Stimulated activated CD4-positive, alpha-beta T cell treated with anti-CD3 and anti-CD28 coated beads, Interleukin-12 subunit alpha, Interleukin-12 subunit beta, amount 100 ng/mL, for 24 hours (primary cell): ENCODE data around the gene CDKAL1.
"Not testable (repeated sequence)": the region's sequence is repeated elsewhere in the genome, so short reads cannot be mapped to it uniquely, and the experiment has no call there.

Experiments used
- DNase-seq, 2 experiments: peaks; one replicate each; pipeline ENCODE4 v3.0.0-alpha.2; 2020; ENCODE audit warnings: low read depth in 2 of 2

CDKAL1 gene

DNA sequence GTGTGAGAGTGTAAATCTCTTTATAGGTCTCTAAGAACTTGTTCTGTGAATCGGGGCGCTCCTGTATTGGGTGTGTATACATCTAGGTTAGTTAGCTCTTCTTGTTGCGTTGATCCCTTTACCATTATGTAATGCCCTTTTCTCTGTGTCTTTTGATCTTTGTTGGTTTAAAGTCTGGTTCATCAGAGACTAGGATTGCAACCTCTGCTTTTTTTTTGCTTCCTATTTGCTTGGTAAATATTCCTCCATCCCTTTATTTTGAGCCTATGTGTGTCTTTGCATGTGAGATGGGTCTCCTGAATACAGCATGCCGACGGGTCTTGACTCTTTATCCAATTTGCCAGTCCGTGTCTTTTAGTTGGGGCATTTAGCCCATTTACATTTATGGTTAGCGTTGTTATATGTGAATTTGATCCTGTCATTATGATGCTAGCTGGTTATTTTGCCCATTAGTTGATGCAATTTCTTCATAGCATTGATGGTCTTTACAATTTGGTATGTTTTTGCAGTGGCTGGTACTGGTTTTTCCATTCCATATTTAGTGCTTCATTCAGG lies 60.1 kb downstream of the CDKAL1 start:
- not testable (repeated sequence) for DNase-seq

DNA sequence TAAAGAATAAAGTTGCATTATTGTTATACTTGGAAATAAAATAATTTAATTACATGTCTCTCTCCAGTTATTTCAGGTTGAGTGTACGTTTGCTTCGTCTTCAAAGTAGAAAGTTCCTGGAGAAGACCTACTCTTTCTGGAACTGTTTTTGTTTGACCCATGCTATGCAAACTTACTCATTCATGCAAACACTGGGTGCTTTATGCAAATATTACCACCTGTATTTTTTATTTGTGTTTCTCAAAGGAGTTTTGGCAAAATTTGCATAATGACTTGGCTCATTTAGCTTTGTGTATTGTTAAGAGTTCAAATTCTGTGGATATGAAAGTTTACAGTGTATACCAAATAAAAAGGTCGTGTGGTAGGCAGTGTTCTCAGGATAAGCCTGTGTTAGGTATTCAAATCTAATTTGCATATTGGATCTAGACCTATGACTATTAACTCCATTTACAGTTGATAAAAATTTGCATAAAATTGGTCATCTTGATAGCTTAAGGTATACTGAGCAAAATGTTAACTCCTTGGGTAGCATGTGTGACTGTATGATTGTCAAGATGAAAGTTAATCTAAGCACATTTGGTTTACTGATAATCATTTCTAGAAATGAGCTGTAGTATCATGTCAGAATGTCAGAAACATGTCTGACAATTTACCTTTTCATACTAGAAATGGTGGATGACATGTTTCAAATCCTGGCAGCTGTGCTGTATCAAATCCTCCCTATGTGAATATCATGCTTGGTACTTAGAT lies 65.2 kb downstream of the CDKAL1 start:
- DNase-seq, result no peak

DNA sequence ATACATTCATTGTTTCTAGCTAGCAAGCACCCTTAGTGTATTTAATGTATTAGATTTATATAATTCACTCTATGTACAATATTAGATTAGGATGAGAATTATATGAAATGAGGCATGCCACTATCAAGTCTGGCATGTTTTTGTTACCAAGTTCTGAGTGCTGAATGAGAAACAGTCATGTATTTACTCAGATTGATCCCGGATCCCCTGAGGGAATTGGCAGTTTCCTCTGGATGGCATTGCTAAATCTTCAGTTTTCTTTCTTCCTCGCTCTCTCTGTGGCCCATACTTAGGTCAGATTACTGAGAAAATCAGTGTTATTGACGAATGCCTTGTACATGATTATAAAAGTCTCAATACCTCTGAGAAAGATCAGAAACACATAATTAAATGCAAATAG lies 66.6 kb downstream of the CDKAL1 start:
- DNase-seq, result no peak

DNA sequence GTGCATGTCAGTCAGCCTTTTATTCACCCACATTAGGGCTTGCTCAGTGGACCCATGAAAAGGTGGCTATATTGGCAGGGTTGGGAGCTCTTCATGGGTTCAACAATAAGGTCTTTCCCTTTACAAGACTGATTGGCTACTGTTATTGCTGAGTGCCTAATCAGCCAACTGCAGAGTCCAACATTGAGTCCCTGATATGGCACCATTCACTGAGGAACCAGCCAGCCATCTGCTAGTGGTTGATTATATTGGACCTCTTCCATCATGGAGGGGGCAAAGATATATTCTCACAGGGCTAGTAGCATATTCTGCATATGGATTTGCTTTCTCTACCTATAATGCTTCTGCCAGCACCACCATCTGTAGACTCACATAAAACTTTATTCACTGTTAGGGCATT lies 69.9 kb downstream of the CDKAL1 start:
- no peak for DNase-seq

DNA sequence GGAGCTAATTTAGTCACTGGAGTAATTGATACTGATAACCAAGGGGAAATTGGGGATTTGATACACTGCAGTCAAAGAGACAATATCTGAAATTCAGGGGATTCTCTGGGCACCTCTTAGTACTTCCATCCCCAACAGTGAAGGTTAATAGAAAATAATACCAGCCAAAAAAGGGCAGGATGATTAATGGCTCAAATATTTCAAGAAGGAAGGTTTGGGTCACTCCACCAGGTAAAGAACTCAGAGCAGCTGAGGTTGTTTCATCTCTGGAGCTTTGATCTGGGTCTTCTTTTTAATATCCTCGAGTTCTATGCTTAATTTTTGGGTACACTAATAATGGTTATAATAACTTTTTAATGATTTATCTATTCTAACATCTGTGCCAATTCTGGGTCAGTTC lies 70.8 kb downstream of the CDKAL1 start:
- no peak for DNase-seq

DNA sequence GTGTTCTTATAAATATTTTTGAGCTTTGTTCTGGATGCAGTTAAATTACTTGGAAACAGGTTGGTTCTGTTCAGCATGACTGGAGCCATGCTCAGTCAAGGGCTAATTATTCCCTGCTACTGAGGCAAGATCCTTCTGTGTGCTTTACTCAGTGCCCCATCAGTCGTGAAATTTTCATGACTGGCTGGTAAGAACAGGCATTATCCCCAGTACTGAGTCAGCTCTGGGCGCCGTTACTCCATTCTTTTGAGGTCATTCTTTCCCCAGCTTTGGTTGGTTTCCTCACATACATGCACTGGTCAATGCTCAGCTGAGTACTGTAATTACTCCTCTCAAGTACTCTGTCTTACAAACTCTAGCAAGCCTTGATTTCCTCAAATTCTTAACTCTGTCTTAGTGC lies 71.3 kb downstream of the CDKAL1 start:
- no peak for DNase-seq

DNA sequence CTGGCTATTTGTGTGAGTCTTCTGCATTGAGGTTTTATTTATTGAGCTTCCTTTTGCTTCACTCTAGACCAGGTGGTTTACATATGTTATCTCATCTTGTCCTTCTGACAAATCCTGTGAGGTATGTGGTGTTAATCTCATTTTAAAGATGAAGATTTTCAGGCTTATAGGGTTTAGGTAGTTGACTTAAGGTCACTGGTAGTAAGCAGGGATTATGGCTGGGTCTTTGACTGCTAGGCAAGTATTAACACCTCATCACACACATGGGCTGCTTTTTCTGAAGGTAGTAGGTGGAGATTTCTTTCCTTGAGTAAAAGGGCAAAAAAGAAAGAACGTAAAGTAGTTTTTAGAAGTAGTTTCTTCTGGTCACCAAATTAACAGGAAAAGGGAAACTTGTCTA lies 72.6 kb downstream of the CDKAL1 start:
- no peak for DNase-seq

DNA sequence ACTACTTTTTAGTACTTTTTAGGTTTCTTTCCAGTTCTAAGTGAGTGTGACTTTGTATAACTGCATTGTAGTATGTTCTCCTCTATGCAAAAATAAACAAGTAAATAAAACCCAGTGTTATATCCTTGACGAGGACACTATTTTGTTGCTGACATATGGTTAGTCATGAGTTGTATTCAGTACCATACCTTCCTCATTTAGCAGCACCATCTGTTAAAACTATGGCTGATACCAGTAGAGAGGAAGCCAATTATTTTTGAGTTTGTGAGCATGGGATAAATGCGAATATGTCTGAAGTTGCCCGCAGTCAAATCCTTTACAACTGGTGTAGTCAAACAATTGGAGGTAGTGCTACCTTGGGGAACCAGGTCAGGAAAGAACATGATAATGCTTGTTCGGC lies 74.1 kb downstream of the CDKAL1 start:
- no peak for DNase-seq

DNA sequence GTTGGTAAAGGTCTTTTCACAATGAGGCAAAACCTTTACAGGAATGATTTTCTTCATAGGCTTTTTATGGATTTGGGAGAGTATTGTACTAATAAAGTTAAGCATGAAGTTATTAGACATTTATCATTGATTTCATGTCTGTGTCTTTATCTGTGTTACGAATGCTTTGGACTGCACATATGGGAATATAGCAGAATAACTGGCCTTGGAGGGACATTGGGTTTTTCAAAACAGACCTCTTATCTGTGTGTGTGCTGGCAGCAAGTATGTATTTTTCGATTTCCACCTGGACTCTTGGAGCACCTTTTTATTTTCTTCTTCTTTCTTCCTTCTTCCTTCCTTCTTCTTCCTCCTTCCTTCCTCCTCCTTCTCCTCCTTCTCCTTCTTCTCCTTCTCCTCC lies 74.6 kb downstream of the CDKAL1 start:
- no peak for DNase-seq

DNA sequence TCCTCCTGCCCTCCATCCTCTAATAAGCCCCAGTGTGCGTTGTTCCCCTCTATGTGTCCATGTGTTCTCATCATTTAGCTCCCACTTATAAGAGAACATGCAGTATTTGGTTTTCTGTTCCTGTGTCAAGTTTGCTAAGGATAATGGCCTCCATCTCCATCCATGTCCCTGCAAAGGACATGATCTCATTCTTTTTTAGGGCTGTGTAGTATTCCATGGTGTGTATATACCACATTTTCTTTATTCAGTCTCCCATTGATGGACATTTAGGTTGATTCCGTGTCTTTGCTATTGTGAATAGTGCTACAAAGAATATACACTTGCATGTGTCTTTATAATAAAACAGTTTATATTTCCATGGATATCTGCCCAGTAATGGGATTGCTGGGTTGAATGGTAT lies 75.7 kb downstream of the CDKAL1 start:
- DNase-seq, result not testable (repeated sequence)

DNA sequence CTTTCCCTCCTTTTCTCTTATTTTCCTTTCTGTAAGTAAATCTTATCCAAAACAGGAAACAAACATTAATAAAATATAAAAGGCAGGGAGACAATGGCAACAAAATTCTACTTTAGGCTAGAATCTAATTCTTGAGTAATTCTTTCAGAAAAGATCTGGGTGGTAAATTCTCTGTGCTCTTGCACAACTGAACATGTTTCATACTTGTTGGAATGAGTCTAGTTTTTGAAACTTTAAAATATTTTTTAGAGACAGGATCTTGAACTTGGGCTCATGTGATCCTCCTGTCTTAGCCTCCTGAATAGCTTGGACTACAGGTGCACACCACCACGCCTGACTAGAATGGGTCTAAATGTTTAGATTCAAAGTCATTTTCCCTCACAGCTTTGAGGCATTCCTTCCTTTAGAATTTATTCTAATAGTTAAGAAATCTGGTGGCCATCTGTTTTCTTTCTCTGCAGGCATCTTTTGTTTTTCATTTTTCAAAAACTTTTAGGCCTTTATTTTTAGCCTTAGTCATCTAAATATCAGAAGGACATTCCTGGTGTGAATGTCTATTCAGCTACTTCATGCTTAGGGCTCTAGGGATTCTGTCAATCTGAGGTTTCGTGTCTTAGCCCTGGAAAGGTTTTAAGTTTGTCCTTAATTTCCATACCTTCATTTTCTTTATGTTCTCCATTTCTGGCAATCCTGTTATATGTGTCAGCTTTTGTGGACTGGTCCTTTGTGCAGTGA lies 76.5 kb downstream of the CDKAL1 start:
- DNase-seq, result no peak

DNA sequence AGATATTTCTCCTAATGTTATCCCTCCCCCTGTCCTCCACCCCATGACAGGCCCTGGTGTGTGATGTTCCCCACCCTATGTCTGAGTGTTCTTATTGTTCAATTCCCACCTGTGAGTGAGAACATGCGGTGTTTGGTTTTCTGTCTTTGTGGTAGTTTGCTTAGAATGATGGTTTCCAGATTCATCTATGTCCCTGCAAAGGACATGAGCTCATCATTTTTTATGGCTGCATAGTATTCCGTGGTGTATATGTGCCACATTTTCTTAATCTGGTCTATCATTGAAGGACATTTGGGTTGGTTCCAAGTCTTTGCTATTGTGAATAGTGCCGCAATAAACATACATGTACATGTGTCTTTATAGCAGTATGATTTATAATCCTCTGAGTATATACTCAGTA lies 83.3 kb downstream of the CDKAL1 start:
- DNase-seq, result not testable (repeated sequence)

DNA sequence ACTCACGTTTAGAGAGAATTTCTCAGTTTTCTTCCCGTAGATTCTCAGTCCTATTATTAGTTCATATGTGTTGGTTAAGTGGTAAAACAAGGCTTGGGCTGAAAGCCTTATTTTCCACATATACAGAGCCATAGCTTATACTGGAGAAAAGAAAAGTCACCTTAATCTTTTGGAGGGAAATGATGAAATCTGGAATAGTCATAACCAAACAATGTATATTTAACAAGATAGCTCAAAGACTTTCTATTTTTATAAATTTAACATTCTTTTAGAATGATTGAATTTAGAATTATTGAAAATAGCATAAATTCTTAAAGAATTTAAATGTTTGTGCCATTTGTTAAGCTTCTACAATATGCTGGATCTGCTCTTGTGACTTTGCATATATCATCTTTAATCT lies 85.8 kb downstream of the CDKAL1 start:
- DNase-seq, result no peak

DNA sequence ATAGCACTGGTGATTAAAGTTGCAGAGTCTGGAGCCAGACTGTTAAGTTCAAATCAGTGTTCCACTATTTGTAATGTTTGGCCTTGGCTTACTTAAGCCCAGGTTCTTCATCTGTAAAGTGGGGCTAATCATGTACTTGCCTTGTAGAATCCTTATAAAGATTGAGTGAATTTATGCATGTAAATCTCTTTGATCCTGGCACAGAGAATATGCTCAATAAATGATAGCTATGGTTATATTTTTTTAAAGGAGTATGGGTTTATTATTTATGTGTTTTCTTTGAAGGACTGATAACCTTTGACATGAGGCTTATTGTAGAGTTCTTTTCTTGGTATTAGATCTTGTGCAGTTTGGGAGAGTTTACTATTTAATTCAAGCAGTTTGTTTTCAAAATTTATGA lies 89.5 kb downstream of the CDKAL1 start:
- no peak for DNase-seq

DNA sequence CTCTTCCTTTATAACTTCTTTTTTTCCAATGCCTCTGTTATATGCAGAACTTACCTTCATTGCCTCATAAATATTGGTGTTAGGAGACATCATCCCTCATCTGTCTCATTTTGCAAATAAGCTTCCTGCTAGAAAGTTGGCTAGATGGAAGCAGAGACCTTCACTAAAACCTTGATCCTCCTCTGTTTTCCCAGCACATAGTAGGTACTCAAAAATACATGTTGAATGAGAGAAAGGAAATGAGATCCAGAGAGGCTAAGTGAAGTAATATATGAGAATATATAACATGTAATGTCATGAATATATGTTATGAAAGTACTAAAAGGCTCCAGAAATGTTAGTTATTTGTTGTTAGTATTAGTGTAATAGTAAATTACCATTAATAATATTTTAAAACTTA lies 91.9 kb downstream of the CDKAL1 start:
- no peak for DNase-seq

DNA sequence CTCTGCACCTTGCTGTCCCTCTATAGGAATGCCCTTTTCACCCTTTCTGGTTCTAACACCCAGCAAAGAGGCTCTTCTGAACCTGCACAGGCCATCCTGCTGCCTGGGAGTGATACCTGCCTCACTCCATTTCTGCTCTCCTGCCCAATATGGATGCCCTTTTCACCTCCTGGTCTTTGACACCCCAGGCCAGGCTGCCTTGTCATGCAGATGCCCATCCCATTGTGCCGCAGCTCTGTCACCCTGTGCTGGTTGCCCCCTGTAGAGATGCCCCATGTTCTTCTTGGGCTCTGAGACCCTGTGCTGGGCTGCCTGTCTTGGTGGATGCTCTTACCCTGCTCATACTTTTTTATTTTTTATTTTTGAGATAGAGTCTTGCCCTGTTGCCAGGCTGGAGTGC lies 95.3 kb downstream of the CDKAL1 start:
- DNase-seq, result no peak

DNA sequence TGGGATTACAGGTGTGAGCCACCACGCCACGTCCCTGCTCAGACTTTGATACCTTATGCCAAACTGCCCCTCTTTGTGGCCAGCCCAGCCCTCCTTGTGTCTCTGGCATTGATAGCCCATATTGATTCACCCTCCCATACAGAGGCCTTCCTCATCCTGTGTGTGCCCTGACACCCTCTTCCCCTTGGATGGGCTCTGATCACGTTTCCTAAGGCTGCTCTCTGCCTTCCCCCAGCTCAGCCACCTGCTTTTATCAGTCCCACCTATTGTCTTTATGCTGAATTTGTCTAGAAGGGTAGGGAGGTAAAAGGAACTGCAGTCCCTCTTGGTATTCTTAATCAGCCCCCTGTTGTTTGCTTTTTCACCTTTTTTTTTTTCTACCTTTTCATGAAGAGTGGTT lies 95.9 kb downstream of the CDKAL1 start:
- no peak for DNase-seq

DNA sequence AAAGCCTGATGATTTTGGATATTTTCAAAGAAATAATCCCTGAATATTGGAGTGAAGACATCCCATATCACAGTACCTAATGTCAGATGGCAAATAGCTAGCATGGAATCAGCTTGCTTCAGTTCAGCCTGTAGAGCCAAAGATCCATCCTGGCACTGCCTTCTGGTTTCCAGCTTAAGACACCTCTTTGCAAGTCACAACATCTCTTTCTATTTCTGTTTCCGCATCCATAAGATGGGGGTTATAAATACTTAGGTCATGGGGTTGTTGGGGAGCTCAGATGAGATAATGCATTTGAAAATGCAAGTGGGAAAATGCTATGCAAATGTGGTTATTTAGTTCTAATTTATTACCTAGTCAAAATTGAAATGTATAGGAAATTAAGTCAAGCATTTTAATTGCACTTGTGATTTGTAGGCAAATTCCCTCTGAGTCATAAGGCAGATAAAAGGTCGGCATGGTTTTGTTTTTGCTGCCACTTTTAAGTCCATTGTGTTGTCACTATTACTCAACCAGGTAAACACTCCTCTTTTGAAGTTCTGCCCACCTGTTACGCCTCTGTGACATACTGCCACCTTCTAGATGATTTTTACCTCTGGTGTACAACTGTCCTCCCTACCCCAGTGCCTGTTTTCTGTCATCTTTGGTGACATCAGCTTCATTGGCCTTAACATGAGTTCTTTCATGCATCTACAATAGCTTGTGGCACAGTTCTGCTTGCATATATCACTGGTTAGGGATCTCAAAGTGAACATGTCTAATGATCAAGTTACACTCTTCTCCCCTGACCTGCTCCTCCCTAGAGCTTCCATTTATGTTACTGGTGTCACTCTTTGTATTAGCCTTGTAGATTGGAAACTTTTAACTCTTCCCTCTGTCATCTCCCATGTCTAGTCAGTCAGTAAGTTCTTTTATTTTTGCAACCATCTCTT lies 96.6 kb downstream of the CDKAL1 start:
- no peak for DNase-seq

DNA sequence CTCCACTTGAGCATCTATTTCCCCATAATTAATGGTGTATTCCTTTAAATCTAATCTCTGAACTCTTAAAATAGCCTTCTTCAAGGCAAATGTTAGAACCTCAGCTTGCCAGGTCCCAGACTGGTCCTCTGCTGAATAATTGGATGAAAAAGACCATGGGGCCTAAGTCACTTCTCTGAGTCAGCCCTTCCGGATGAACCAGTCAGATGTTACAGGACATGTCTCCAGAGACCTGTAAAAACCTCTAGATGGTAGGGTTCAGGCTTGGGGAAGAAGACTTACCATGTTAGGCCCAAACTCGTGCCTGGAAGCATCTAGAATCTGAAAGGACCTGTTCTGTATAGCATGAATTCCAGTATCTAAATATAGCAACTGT lies 97.3 kb downstream of the CDKAL1 start:
- no peak for DNase-seq

DNA sequence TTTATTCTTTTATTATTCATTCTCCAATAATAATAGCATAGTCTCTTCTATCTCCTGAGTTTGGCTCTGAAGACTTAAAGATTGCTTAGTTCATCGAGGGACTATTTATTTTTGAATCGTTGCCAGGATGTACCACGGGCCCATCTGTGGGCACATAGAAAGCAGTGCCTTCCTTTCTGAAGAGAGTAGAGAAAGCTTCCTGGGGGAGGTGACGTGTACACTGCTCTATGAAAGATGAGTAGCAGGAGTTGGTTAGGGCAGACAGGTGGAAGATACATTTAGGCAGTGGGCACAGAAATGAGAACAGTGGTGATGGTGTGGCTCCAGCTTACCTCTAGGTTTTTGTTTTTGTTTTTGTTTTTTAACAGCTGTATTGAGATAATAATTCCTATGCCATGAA lies 98.4 kb downstream of the CDKAL1 start:
- DNase-seq, result no peak

DNA sequence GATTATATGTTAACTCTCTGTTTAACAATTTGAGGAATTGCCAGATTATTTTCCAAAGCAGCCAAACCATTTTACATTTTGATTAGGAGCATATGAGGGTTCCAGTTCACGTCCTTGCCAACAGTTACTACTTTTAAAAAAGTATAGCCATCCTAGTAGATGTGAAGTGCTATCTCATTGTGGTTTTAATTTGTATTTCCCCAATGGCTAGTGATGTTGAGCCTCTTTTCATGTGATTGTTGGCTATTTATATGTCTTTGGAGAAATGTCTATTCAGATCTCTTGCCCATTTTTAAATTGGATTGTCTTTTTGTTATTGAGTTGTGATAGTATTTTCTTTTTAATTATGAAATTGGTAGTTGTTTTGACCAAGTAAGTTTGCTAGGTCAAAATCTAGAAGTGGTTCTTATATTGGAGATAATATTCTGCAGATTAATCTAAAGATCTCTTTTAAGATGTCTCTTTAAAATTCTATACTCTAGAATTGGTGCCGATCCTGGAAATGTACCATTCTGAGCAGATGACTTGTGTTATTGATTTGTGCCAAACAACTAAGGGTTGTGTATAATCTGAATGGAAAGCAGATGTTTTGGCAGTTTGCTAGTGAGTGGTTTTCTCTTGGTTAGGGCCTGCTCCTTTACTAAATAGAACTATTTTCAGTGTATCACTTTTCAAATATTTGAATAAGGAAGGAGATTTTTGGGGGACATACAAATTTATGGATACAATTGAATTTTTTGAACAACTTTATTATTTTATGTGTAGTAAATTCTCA lies 99.5 kb downstream of the CDKAL1 start:
- DNase-seq, result no peak
